ENCODE data around the gene OIP5. TPM values are rescaled to one million over a fixed set of nuclear protein-coding genes. Genes with fewer than 3 reads are reported as not detected.

Gene OIP5
- total and polyA plus RNA-seq, 4 donors, result 0.17 to 11.8 (median 1.1) TPM

DNA sequence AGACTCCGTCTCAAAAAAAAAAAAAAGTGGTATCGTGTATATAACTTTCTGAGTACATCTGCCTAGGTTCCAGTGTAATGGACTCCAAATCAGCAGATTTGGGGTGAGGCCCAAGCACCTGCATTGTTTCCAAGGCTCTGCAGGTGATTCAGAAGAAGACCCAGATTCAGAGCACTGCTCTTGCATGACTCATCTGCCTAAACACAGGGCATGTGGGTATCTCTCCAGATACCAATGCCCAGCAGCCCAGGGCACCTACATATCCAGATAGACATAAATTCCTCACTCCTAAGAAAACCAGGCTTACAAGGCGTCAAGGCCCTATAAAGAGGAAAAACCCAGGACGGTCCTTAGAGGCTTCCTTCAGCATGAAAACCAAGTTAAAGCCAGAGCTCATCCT, 45.6 kb upstream of the OIP5 start:
- Histone ChIP-seq H3K36me3 (ENCODE audit: control insufficient read depth in 4 of 4, insufficient read depth in 3 of 4, low read depth in 1 of 4, low read length in 3 of 4) (no peaks in the 10 kb centered on the region), H3K4me1 (ENCODE audit: control insufficient read depth in 4 of 4, insufficient read depth in 4 of 4, low read length in 3 of 4) (no peaks in the 10 kb centered on the region), H3K9me3 (ENCODE audit: control insufficient read depth in 4 of 4, low read length in 3 of 4) (no peaks in the 10 kb centered on the region), H3K4me3 (ENCODE audit: low read depth in 1 of 3, low read length in 3 of 3) (no peak overlapping the region), H3K27me3 (ENCODE audit: control insufficient read depth in 4 of 4, insufficient read depth in 4 of 4, low read length in 3 of 4) (no peaks in the 10 kb centered on the region), H3K27ac (ENCODE audit: low read depth in 1 of 2, low read length in 2 of 2) (no peak overlapping the region), H3K9ac (ENCODE audit: low read depth in 1 of 2, low read length in 2 of 2) (no peak overlapping the region)
- no peak for DNase-seq (ENCODE audit: low spot score)
- 97% methylated on average over 4 of the region's 4 CpGs for WGBS
- TF ChIP-seq EGR1 (IDR thresholded peaks at IDR 0.05; ENCODE audit: low read depth in 2 of 2), result no peak
- no peak for TF ChIP-seq RAD21 (IDR thresholded peaks at IDR 0.05)
- no peak for TF ChIP-seq TAF1 (conservative IDR thresholded peaks at IDR 0.05)
- TF ChIP-seq, protein P1, sequence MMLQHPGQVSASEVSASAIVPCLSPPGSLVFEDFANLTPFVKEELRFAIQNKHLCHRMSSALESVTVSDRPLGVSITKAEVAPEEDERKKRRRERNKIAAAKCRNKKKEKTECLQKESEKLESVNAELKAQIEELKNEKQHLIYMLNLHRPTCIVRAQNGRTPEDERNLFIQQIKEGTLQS (IDR thresholded peaks at IDR 0.05), result no peak
- TF ChIP-seq HNF4A (conservative IDR thresholded peaks at IDR 0.05), result no peak
- no peak for TF ChIP-seq RXRA (IDR thresholded peaks at IDR 0.05)
- no peak for TF ChIP-seq FOXA1 (IDR thresholded peaks at IDR 0.05)
- TF ChIP-seq, protein P2, sequence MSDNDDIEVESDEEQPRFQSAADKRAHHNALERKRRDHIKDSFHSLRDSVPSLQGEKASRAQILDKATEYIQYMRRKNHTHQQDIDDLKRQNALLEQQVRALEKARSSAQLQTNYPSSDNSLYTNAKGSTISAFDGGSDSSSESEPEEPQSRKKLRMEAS (IDR thresholded peaks at IDR 0.05), result no peak
- TF ChIP-seq HNF4G (IDR thresholded peaks at IDR 0.05), result no peak
- no peak for TF ChIP-seq JUND (IDR thresholded peaks at IDR 0.05)
- TF ChIP-seq, protein P3, sequence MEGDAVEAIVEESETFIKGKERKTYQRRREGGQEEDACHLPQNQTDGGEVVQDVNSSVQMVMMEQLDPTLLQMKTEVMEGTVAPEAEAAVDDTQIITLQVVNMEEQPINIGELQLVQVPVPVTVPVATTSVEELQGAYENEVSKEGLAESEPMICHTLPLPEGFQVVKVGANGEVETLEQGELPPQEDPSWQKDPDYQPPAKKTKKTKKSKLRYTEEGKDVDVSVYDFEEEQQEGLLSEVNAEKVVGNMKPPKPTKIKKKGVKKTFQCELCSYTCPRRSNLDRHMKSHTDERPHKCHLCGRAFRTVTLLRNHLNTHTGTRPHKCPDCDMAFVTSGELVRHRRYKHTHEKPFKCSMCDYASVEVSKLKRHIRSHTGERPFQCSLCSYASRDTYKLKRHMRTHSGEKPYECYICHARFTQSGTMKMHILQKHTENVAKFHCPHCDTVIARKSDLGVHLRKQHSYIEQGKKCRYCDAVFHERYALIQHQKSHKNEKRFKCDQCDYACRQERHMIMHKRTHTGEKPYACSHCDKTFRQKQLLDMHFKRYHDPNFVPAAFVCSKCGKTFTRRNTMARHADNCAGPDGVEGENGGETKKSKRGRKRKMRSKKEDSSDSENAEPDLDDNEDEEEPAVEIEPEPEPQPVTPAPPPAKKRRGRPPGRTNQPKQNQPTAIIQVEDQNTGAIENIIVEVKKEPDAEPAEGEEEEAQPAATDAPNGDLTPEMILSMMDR (IDR thresholded peaks at IDR 0.05; ENCODE audit: low read depth, low read length, missing input control), result no peak
- TF ChIP-seq SP1 (IDR thresholded peaks at IDR 0.05), result no peak
- no peak for TF ChIP-seq NR2F2 (IDR thresholded peaks at IDR 0.05)
- no peak for TF ChIP-seq GABPA (IDR thresholded peaks at IDR 0.05 in 1 of 2, conservative IDR thresholded peaks at IDR 0.05 in 1 of 2)
- TF ChIP-seq FOXA2 (IDR thresholded peaks at IDR 0.05), result no peak

DNA sequence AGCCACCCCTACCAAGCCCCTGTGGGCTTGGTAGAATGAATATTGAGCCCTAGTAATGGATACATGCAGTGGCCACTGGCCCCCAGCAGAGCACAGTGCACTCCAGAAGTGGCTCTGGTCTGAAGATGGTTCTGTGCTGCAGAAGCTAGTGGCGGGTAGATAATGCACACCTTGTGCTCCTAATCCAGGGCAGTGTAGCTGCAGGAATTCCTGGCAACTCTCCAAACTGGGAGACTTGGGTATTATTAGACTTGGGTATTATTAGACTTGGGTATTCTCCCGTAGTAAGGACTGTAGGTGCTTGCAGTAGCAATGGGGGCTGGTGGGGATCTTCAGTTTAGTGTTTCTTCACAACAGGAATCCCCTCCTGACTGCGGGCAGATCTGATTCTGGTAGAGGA, 35.0 kb upstream of the OIP5 start:
- H3K4me1 ChIP-seq (ENCODE audit: control insufficient read depth in 4 of 4, insufficient read depth in 4 of 4, low read length in 3 of 4), result no peaks in the 10 kb centered on the region
- no peak for DNase-seq (ENCODE audit: low spot score)
- H3K36me3 ChIP-seq (ENCODE audit: control insufficient read depth in 4 of 4, insufficient read depth in 3 of 4, low read depth in 1 of 4, low read length in 3 of 4), result peaks cover 0 to 4% (median 1%) of the 10 kb centered on the region in 4 donors
- no peaks in the 10 kb centered on the region for H3K27me3 ChIP-seq (ENCODE audit: control insufficient read depth in 4 of 4, insufficient read depth in 4 of 4, low read length in 3 of 4)
- no peak overlapping the region for H3K4me3 ChIP-seq (ENCODE audit: low read depth in 1 of 3, low read length in 3 of 3)
- H3K27ac ChIP-seq (ENCODE audit: low read depth in 1 of 2, low read length in 2 of 2), result no peak overlapping the region
- no peak overlapping the region for H3K9ac ChIP-seq (ENCODE audit: low read depth in 1 of 2, low read length in 2 of 2)
- TF ChIP-seq YY1 (IDR thresholded peaks at IDR 0.05) (no peak), FOXA1 (IDR thresholded peaks at IDR 0.05) (no peak), JUND (IDR thresholded peaks at IDR 0.05) (no peak), RXRA (IDR thresholded peaks at IDR 0.05) (no peak), HNF4G (IDR thresholded peaks at IDR 0.05) (no peak), FOXA2 (IDR thresholded peaks at IDR 0.05) (no peak), EGR1 (IDR thresholded peaks at IDR 0.05; ENCODE audit: low read depth in 2 of 2) (no peak), GABPA (IDR thresholded peaks at IDR 0.05 in 1 of 2, conservative IDR thresholded peaks at IDR 0.05 in 1 of 2) (no peak), RAD21 (IDR thresholded peaks at IDR 0.05) (no peak), TAF1 (conservative IDR thresholded peaks at IDR 0.05) (no peak), NR2F2 (IDR thresholded peaks at IDR 0.05) (no peak), SP1 (IDR thresholded peaks at IDR 0.05) (no peak), HNF4A (conservative IDR thresholded peaks at IDR 0.05) (no peak)
- TF ChIP-seq, protein P4, sequence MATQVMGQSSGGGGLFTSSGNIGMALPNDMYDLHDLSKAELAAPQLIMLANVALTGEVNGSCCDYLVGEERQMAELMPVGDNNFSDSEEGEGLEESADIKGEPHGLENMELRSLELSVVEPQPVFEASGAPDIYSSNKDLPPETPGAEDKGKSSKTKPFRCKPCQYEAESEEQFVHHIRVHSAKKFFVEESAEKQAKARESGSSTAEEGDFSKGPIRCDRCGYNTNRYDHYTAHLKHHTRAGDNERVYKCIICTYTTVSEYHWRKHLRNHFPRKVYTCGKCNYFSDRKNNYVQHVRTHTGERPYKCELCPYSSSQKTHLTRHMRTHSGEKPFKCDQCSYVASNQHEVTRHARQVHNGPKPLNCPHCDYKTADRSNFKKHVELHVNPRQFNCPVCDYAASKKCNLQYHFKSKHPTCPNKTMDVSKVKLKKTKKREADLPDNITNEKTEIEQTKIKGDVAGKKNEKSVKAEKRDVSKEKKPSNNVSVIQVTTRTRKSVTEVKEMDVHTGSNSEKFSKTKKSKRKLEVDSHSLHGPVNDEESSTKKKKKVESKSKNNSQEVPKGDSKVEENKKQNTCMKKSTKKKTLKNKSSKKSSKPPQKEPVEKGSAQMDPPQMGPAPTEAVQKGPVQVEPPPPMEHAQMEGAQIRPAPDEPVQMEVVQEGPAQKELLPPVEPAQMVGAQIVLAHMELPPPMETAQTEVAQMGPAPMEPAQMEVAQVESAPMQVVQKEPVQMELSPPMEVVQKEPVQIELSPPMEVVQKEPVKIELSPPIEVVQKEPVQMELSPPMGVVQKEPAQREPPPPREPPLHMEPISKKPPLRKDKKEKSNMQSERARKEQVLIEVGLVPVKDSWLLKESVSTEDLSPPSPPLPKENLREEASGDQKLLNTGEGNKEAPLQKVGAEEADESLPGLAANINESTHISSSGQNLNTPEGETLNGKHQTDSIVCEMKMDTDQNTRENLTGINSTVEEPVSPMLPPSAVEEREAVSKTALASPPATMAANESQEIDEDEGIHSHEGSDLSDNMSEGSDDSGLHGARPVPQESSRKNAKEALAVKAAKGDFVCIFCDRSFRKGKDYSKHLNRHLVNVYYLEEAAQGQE (IDR thresholded peaks at IDR 0.05), result no peak
- TF ChIP-seq, protein P3 (IDR thresholded peaks at IDR 0.05; ENCODE audit: low read depth, low read length, missing input control), result no peak
- TF ChIP-seq, protein P5, sequence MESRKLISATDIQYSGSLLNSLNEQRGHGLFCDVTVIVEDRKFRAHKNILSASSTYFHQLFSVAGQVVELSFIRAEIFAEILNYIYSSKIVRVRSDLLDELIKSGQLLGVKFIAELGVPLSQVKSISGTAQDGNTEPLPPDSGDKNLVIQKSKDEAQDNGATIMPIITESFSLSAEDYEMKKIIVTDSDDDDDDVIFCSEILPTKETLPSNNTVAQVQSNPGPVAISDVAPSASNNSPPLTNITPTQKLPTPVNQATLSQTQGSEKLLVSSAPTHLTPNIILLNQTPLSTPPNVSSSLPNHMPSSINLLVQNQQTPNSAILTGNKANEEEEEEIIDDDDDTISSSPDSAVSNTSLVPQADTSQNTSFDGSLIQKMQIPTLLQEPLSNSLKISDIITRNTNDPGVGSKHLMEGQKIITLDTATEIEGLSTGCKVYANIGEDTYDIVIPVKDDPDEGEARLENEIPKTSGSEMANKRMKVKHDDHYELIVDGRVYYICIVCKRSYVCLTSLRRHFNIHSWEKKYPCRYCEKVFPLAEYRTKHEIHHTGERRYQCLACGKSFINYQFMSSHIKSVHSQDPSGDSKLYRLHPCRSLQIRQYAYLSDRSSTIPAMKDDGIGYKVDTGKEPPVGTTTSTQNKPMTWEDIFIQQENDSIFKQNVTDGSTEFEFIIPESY (IDR thresholded peaks at IDR 0.05), result no peak
- TF ChIP-seq, protein P2 (IDR thresholded peaks at IDR 0.05), result no peak
- TF ChIP-seq, protein P1 (IDR thresholded peaks at IDR 0.05), result no peak
- H3K9me3 ChIP-seq (ENCODE audit: control insufficient read depth in 4 of 4, low read length in 3 of 4), result no peaks in the 10 kb centered on the region
- 98% methylated on average over 3 of the region's 3 CpGs for WGBS
